HCT116 (cell line): ENCODE data around the gene SFTPB. TPM values are rescaled to one million over a fixed set of nuclear protein-coding genes. Genes with fewer than 3 reads are reported as not detected.

Source experiments
- ATAC-seq: fragments of 200-7000 bp; cut with Tn5 transposase; 2 replicates; pipeline ENCODE4 v1.9.1; 2020; ENCODE audit warnings: mild to moderate bottlenecking, moderate library complexity
- BruUV-seq: library from RNA; stranded (reverse); fragments of 400-500 nt; replicated peaks from 2 replicates; lab custom pipeline; 2021; lab: Mats Ljungman, UMichigan
- CTCF ChIA-PET: fragments of 300-600 bp; sonication (Branson Sonifier 250); formaldehyde crosslinking; loops from one replicate; lab custom pipeline; 2021; ENCODE audit warnings: antibody characterized with exemption; lab: Charles Lee
- POLR2A ChIA-PET: fragments of 300-600, 350-600 bp; sonication (Branson Sonifier 250); formaldehyde crosslinking; loops from one replicate; lab custom pipeline; 2021; ENCODE audit warnings: antibody characterized with exemption; lab: Charles Lee
- RAD21 ChIA-PET, 2 experiments: fragments of 300-600 bp; sonication (Branson Sonifier 250); formaldehyde crosslinking; loops; one replicate each; lab custom pipeline; 2023; ENCODE audit warnings: low total read pairs in 2 of 2; ENCODE audit not compliant: uncharacterized antibody in 2 of 2, unreplicated experiment in 2 of 2, low non-redundant PET in 1 of 2; lab: Charles Lee
- DNase-seq: peaks from one replicate; pipeline ENCODE4 v3.0.0-alpha.2; 2010; ENCODE audit warnings: low read depth, low spot score
- H2AFZ ChIP-seq: fragments of 200-600 bp; shearing (Covaris generic), sonication (generic); 2 replicates; pipeline ENCODE4 v1.6.1; 2017; ENCODE audit warnings: low read depth, mixed run types, mixed read lengths, antibody characterized with exemption, low read length; ENCODE audit not compliant: poor library complexity, severe bottlenecking
- H3K27ac ChIP-seq: 2 replicates; pipeline ENCODE4 v1.5.1; 2012; ENCODE audit warnings: low read depth, low read length
- H3K27me3 ChIP-seq: fragments of 200-600 bp; sonication (generic); 2 replicates; pipeline ENCODE4 v1.6.1; 2016; ENCODE audit warnings: mixed run types, low read length, mixed read lengths; ENCODE audit not compliant: insufficient read depth
- H3K36me3 ChIP-seq, 2 experiments: fragments of 200-500 bp in 1 of 2; fragments of 200-600 bp in 1 of 2; sonication (Bioruptor generic) in 1 of 2; sonication (generic) in 1 of 2; 2 replicates each; pipeline versions ENCODE4 v1.5.1 to v1.6.1; 2014 to 2016; ENCODE audit warnings: low read length in 2 of 2, inconsistent platforms in 1 of 2, mixed read lengths in 1 of 2, mixed run types in 1 of 2; ENCODE audit not compliant: insufficient read depth in 2 of 2, control insufficient read depth in 1 of 2
- H3K4me1 ChIP-seq, 2 experiments: fragments of 200-600 bp in 1 of 2; sonication (generic) in 1 of 2; 2 replicates each; pipeline versions ENCODE4 v1.5.1 to v1.6.1; 2012 to 2017; ENCODE audit warnings: low read length in 2 of 2, inconsistent platforms in 1 of 2, mild to moderate bottlenecking in 1 of 2, mixed read lengths in 1 of 2, mixed run types in 1 of 2, moderate library complexity in 1 of 2; ENCODE audit not compliant: insufficient read depth in 2 of 2, control insufficient read depth in 1 of 2
- H3K4me2 ChIP-seq: fragments of 200-600 bp; sonication (generic); 2 replicates; pipeline ENCODE4 v1.6.1; 2017; ENCODE audit warnings: mixed run types, low read length, mixed read lengths
- H3K4me3 ChIP-seq, 2 experiments: fragments of 200-600 bp in 1 of 2; sonication (generic) in 1 of 2; replicated peaks in 1 of 2; 2 replicates each; pipeline ENCODE4 v1.5.1; 2011 to 2016; ENCODE audit warnings: low read length in 2 of 2, control low read depth in 1 of 2, low read depth in 1 of 2, mild to moderate bottlenecking in 1 of 2, mixed read lengths in 1 of 2, mixed run types in 1 of 2
- H3K79me2 ChIP-seq: fragments of 200-600 bp; sonication (generic); 2 replicates; pipeline ENCODE4 v1.6.1; 2017; ENCODE audit warnings: mild to moderate bottlenecking, mixed run types, low read length, moderate library complexity, mixed read lengths; ENCODE audit not compliant: insufficient read depth
- H3K9ac ChIP-seq: fragments of 200-600 bp; sonication (generic); 2 replicates; pipeline ENCODE4 v1.6.1; 2016; ENCODE audit warnings: low read length, mixed read lengths
- H3K9me2 ChIP-seq: fragments of 200-600 bp; sonication (generic), shearing (Covaris generic); 2 replicates; pipeline ENCODE4 v1.6.1; 2017; ENCODE audit warnings: mixed run types, mild to moderate bottlenecking, moderate library complexity; ENCODE audit not compliant: insufficient read depth
- H3K9me3 ChIP-seq, 2 experiments: fragments of 200-500 bp in 1 of 2; fragments of 200-600 bp in 1 of 2; sonication (Bioruptor generic) in 1 of 2; sonication (generic) in 1 of 2; 2 replicates each; pipeline ENCODE4 v1.6.1; 2014 to 2017; ENCODE audit warnings: low read length in 2 of 2, mixed read lengths in 2 of 2, inconsistent platforms in 1 of 2, low read depth in 1 of 2, mild to moderate bottlenecking in 1 of 2, mixed run types in 1 of 2, moderate library complexity in 1 of 2; ENCODE audit not compliant: control insufficient read depth in 1 of 2, insufficient read depth in 1 of 2
- H4K20me1 ChIP-seq: fragments of 200-600 bp; sonication (generic), shearing (Covaris generic); 2 replicates; pipeline ENCODE4 v1.6.1; 2017; ENCODE audit warnings: mixed run types, mild to moderate bottlenecking, moderate library complexity; ENCODE audit not compliant: insufficient read depth
- CBX3 ChIP-seq: IDR thresholded peaks from 2 replicates; pipeline ENCODE4 v1.6.1; 2012; ENCODE audit warnings: low read depth
- ELF1 ChIP-seq: IDR thresholded peaks from 2 replicates; pipeline ENCODE4 v1.6.1; 2012; ENCODE audit warnings: low read depth, borderline replicate concordance
- FOSL1 ChIP-seq: IDR thresholded peaks from 2 replicates; pipeline ENCODE4 v1.6.1; 2012; ENCODE audit warnings: low read depth
- POLR2A ChIP-seq: IDR thresholded peaks from 2 replicates; pipeline ENCODE4 v1.7.0; 2011; ENCODE audit warnings: borderline replicate concordance; ENCODE audit not compliant: insufficient read depth, insufficient read length; ENCODE audit errors: extremely low read depth
- TCF7L2 ChIP-seq: IDR thresholded peaks from 2 replicates; pipeline ENCODE4 v1.7.0; 2011; ENCODE audit warnings: borderline replicate concordance, inconsistent platforms; ENCODE audit not compliant: insufficient read depth, insufficient read length; ENCODE audit errors: extremely low read depth
- ZFX ChIP-seq: fragments of 450-650 bp; IDR thresholded peaks from 2 replicates; pipeline ENCODE4 v1.6.1; 2017
- intact Hi-C: fragments of 100-400 bp; cut with micrococcal nuclease; formaldehyde crosslinking; loops from 2 replicates; pipeline ENCODE4 v1.10.0; 2022
- total RNA-seq: library from RNA; stranded (reverse); gene quantifications from one replicate; pipeline ENCODE4 v1.2.1, GENCODE V29; 2021; ENCODE audit not compliant: unreplicated experiment
- TF ChIP-seq, protein P1 (sequence below): IDR thresholded peaks from 2 replicates; pipeline ENCODE4 v1.6.1; 2012
- TF ChIP-seq, protein P2 (sequence below): IDR thresholded peaks from 2 replicates; pipeline ENCODE4 v1.6.1; 2012; ENCODE audit warnings: low read depth

Gene SFTPB
- total RNA-seq, 1 experiment from 2014 or later = 13.3 TPM

DNA sequence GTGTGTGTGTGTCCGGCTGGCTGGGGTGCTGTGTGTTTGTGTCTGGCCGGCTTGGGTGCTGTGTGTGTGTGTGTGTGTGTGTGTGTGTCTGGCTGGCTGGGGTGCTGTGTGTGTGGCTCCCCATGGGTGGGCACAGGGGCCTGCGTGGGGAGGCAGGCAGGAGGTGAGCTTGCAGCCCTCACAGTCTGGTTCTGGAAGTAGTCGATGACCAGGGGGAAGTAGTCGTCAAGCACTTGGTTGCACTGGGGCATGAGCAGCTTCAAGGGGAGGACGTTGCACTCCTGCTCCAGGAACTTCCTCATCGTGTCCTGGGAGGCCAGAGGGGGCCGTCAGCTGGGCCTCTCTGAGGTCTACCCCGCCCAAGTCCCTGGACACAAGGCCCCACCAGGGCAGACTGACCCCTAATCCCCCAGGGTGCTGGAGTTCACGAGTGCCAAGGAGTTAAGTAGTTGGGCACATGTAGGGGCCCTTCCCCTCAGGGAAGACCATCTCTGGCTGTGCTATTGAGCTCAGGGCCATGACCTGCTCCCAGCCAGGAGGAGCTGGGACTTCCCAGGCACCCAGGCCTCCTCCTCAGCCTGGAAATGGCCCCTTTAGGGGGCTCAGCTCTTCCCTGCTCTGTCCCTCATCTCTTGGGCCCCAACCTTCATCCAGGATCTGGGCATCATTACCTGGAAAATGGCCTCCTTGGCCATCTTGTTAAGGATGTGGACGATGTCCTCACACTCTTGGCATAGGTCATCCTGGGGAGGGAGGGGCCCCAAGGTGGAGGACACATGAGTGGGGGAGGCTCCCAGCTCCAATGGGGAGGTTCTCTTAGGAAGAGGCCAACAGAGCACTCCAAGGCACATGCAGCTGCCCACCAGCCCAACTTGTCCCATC, 1.3 kb downstream of the SFTPB start:
- Histone ChIP-seq H4K20me1 (no peaks in the 10 kb centered on the region), H3K9ac (no peak overlapping the region), H3K27me3 (no peaks in the 10 kb centered on the region), H3K9me3 (no peaks in the 10 kb centered on the region), H3K36me3 (no peaks in the 10 kb centered on the region), H3K27ac (no peak overlapping the region)
- POLR2A ChIA-PET = no interaction called here
- ATAC-seq = no peak
- intact Hi-C loops = no loop called here
- TF ChIP-seq TCF7L2 (no peak), ELF1 (no peak), ZFX (no peak), POLR2A (no peak), CBX3 (no peak), FOSL1 (no peak)
- TF ChIP-seq, protein P1, sequence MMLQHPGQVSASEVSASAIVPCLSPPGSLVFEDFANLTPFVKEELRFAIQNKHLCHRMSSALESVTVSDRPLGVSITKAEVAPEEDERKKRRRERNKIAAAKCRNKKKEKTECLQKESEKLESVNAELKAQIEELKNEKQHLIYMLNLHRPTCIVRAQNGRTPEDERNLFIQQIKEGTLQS = no peak
- TF ChIP-seq, protein P2, sequence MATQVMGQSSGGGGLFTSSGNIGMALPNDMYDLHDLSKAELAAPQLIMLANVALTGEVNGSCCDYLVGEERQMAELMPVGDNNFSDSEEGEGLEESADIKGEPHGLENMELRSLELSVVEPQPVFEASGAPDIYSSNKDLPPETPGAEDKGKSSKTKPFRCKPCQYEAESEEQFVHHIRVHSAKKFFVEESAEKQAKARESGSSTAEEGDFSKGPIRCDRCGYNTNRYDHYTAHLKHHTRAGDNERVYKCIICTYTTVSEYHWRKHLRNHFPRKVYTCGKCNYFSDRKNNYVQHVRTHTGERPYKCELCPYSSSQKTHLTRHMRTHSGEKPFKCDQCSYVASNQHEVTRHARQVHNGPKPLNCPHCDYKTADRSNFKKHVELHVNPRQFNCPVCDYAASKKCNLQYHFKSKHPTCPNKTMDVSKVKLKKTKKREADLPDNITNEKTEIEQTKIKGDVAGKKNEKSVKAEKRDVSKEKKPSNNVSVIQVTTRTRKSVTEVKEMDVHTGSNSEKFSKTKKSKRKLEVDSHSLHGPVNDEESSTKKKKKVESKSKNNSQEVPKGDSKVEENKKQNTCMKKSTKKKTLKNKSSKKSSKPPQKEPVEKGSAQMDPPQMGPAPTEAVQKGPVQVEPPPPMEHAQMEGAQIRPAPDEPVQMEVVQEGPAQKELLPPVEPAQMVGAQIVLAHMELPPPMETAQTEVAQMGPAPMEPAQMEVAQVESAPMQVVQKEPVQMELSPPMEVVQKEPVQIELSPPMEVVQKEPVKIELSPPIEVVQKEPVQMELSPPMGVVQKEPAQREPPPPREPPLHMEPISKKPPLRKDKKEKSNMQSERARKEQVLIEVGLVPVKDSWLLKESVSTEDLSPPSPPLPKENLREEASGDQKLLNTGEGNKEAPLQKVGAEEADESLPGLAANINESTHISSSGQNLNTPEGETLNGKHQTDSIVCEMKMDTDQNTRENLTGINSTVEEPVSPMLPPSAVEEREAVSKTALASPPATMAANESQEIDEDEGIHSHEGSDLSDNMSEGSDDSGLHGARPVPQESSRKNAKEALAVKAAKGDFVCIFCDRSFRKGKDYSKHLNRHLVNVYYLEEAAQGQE = no peak
- TF ChIP-seq, all 23 proteins: peak for 0
- Histone ChIP-seq H3K9me2 (no peaks in the 10 kb centered on the region), H3K4me1 (peaks cover 0 to 15% of the 10 kb centered on the region in 2 experiments; a peak in 2 of 4 replicates), H3K79me2 (no peaks in the 10 kb centered on the region), H3K4me3 (no peak overlapping the region), H3K4me2 (no peak overlapping the region), H2AFZ (no peak overlapping the region)
- no peak for DNase-seq
- CTCF ChIA-PET = interaction anchor here (1.2 kb wide), 1 partner anchor 30 kb away, joined by 3 read pairs; no protein-coding TSS in a partner anchor
- RAD21 ChIA-PET = interaction anchor here in 1 of 2 experiments (0.7 kb wide), 1 partner anchor 18 kb away, joined by 3 read pairs; no protein-coding TSS in a partner anchor
- no TSS peak for BruUV-seq
